H1 (cell line): ENCODE measurements around the gene DOC2A. TPM values are rescaled to one million over a fixed set of nuclear protein-coding genes. Genes with fewer than 3 reads are reported as not detected.

Source experiments
- CTCF ChIA-PET: fragments of 300-600 bp; sonication (Branson Sonifier 250); formaldehyde crosslinking; loops from one replicate; lab custom pipeline; 2021; ENCODE audit not compliant: partially characterized antibody; lab: Charles Lee
- POLR2A ChIA-PET: fragments of 300-600 bp; sonication (Branson Sonifier 250); formaldehyde crosslinking; loops from one replicate; lab custom pipeline; 2021; ENCODE audit warnings: inconsistent platforms; ENCODE audit not compliant: partially characterized antibody; lab: Charles Lee
- DNase-seq, 2 experiments: peaks; one replicate each; pipeline versions ENCODE4 v3.0.0 to v3.0.0-alpha.2; 2010 to 2022; ENCODE audit warnings: low spot score in 2 of 2, low read depth in 1 of 2, mixed read lengths in 1 of 2
- FAIRE-seq: peaks from 2 replicates; lab custom pipeline; 2011; peaks lifted over from hg19 to GRCh38; lab: Jason Lieb, UNC
- H2AFZ ChIP-seq: 2 replicates; pipeline ENCODE4 v1.8.1; 2012; ENCODE audit warnings: low read length, inconsistent platforms
- H2AK5ac ChIP-seq: 2 replicates; pipeline ENCODE4 v1.6.1; 2013; ENCODE audit warnings: low read depth, low read length
- H2BK120ac ChIP-seq: replicated peaks from 2 replicates; pipeline ENCODE3; 2013; ENCODE audit warnings: low read depth, low read length, inconsistent platforms
- H2BK12ac ChIP-seq: 2 replicates; pipeline ENCODE4 v1.6.1; 2013; ENCODE audit warnings: low read depth, low read length
- H2BK15ac ChIP-seq: 2 replicates; pipeline ENCODE4 v1.6.1; 2013; ENCODE audit warnings: low read length
- H2BK20ac ChIP-seq: 2 replicates; pipeline ENCODE4 v1.6.1; 2013; ENCODE audit warnings: low read length
- H2BK5ac ChIP-seq: 2 replicates; pipeline ENCODE4 v1.6.1; 2013; ENCODE audit warnings: low read depth, low read length
- H3K14ac ChIP-seq: 2 replicates; pipeline ENCODE4 v1.6.1; 2013; ENCODE audit warnings: inconsistent platforms; ENCODE audit not compliant: insufficient read length
- H3K18ac ChIP-seq: 2 replicates; pipeline ENCODE4 v1.6.1; 2013; ENCODE audit warnings: low read length; ENCODE audit errors: extremely low read depth
- H3K23ac ChIP-seq: 2 replicates; pipeline ENCODE4 v1.6.1; 2013; ENCODE audit warnings: inconsistent platforms; ENCODE audit not compliant: insufficient read length
- H3K23me2 ChIP-seq: 2 replicates; pipeline ENCODE4 v1.6.1; 2013; ENCODE audit warnings: low read depth, low read length
- H3K27ac ChIP-seq: 2 replicates; pipeline ENCODE4 v1.6.1; 2011; ENCODE audit warnings: low read depth, low read length, inconsistent platforms
- H3K27me3 ChIP-seq, 4 experiments: replicated peaks in 1 of 4; 1 replicate in 1 of 4; 2 replicates in 3 of 4; pipeline versions ENCODE4 v1.6.1 to v1.8.1; 2011 to 2013; ENCODE audit warnings: low read length in 3 of 4, mild to moderate bottlenecking in 3 of 4, inconsistent platforms in 2 of 4, mixed read lengths in 2 of 4, moderate library complexity in 1 of 4; ENCODE audit not compliant: control insufficient read depth in 3 of 4, insufficient read depth in 3 of 4; ENCODE audit errors: extremely low read depth in 1 of 4
- H3K36me3 ChIP-seq, 4 experiments: 2 replicates each; pipeline versions ENCODE4 v1.6.1 to v1.8.1; 2011 to 2013; ENCODE audit warnings: mild to moderate bottlenecking in 4 of 4, low read length in 3 of 4, moderate library complexity in 2 of 4, control low read depth in 1 of 4, inconsistent platforms in 1 of 4; ENCODE audit not compliant: insufficient read depth in 4 of 4, control insufficient read depth in 2 of 4
- H3K4ac ChIP-seq: replicated peaks from 2 replicates; pipeline ENCODE3; 2013; ENCODE audit warnings: low read length, low read depth, mixed read lengths, inconsistent platforms; ENCODE audit not compliant: insufficient read length
- H3K4me1 ChIP-seq, 4 experiments: replicated peaks in 1 of 4; 1 replicate in 1 of 4; 2 replicates in 3 of 4; pipeline versions ENCODE4 v1.6.1 to v1.8.1; 2011 to 2013; ENCODE audit warnings: low read length in 3 of 4, inconsistent platforms in 2 of 4, mixed read lengths in 1 of 4; ENCODE audit not compliant: insufficient read depth in 4 of 4, control insufficient read depth in 3 of 4
- H3K4me2 ChIP-seq, 2 experiments: 2 replicates each; pipeline versions ENCODE4 v1.6.1 to v1.8.1; 2011 to 2013; ENCODE audit warnings: low read depth in 2 of 2, low read length in 2 of 2, control low read depth in 1 of 2, inconsistent platforms in 1 of 2, mild to moderate bottlenecking in 1 of 2; ENCODE audit not compliant: insufficient read depth in 1 of 2
- H3K4me3 ChIP-seq, 4 experiments: fragments of 200-600, 300-600 bp in 1 of 4; sonication (generic), shearing (Covaris generic), sonication (Bioruptor Twin) in 1 of 4; 2 replicates each; pipeline versions ENCODE4 v1.5.1 to v1.8.1; 2011 to 2016; ENCODE audit warnings: low read length in 4 of 4, low read depth in 3 of 4, control low read depth in 2 of 4, inconsistent platforms in 2 of 4, mild to moderate bottlenecking in 2 of 4, mixed read lengths in 1 of 4, moderate library complexity in 1 of 4; ENCODE audit not compliant: insufficient read depth in 2 of 4; ENCODE audit errors: extremely low read depth in 1 of 4
- H3K56ac ChIP-seq: replicated peaks from 2 replicates; pipeline ENCODE3; 2013; ENCODE audit warnings: low read depth, mild to moderate bottlenecking, mixed read lengths, low read length, inconsistent platforms; ENCODE audit not compliant: insufficient read length
- H3K79me1 ChIP-seq: 2 replicates; pipeline ENCODE4 v1.6.1; 2013; ENCODE audit warnings: low read depth, low read length, control low read depth
- H3K79me2 ChIP-seq, 2 experiments: 2 replicates each; pipeline versions ENCODE4 v1.6.1 to v1.8.1; 2012 to 2013; ENCODE audit warnings: low read length in 2 of 2, mild to moderate bottlenecking in 2 of 2, inconsistent platforms in 1 of 2; ENCODE audit not compliant: insufficient read depth in 2 of 2, control insufficient read depth in 1 of 2
- H3K9ac ChIP-seq, 4 experiments: replicated peaks in 1 of 4; 1 replicate in 1 of 4; 2 replicates in 3 of 4; pipeline versions ENCODE4 v1.6.1 to v1.8.1; 2011 to 2013; ENCODE audit warnings: low read depth in 3 of 4, low read length in 3 of 4, control low read depth in 2 of 4, mild to moderate bottlenecking in 2 of 4, moderate library complexity in 2 of 4, inconsistent platforms in 1 of 4; ENCODE audit errors: extremely low read depth in 1 of 4
- H3K9me3 ChIP-seq, 2 experiments: 2 replicates each; pipeline versions ENCODE4 v1.6.1 to v1.8.1; 2012 to 2013; ENCODE audit warnings: mild to moderate bottlenecking in 2 of 2, moderate library complexity in 2 of 2, control low read depth in 1 of 2, inconsistent platforms in 1 of 2, low read depth in 1 of 2, low read length in 1 of 2, mixed read lengths in 1 of 2; ENCODE audit not compliant: insufficient read depth in 2 of 2
- H4K20me1 ChIP-seq, 2 experiments: replicated peaks in 1 of 2; 2 replicates each; pipeline versions ENCODE3 to v1.8.1; 2011 to 2013; ENCODE audit warnings: inconsistent platforms in 2 of 2, low read length in 2 of 2, mild to moderate bottlenecking in 1 of 2; ENCODE audit not compliant: insufficient read depth in 2 of 2, control insufficient read depth in 1 of 2
- H4K5ac ChIP-seq: 2 replicates; pipeline ENCODE4 v1.6.1; 2013; ENCODE audit warnings: low read length, low read depth, mixed read lengths, inconsistent platforms; ENCODE audit not compliant: insufficient read length
- H4K8ac ChIP-seq: 2 replicates; pipeline ENCODE4 v1.8.0; 2013; ENCODE audit warnings: mild to moderate bottlenecking, moderate library complexity, low read length, inconsistent platforms; ENCODE audit not compliant: insufficient read depth; ENCODE audit errors: extremely low read depth
- H4K91ac ChIP-seq: replicated peaks from 2 replicates; pipeline ENCODE3; 2013; ENCODE audit warnings: low read length, mixed read lengths, inconsistent platforms; ENCODE audit not compliant: insufficient read length
- BCL11A ChIP-seq, 2 experiments: IDR thresholded peaks; one replicate each; pipeline ENCODE4 v1.6.1; 2011; ENCODE audit warnings: low read depth in 2 of 2, low read length in 2 of 2, mild to moderate bottlenecking in 2 of 2
- CEBPB ChIP-seq: IDR thresholded peaks from 2 replicates; pipeline ENCODE4 v1.6.1; 2012; ENCODE audit warnings: low read depth, low read length
- FOSL1 ChIP-seq: IDR thresholded peaks from 2 replicates; pipeline ENCODE4 v1.6.1; 2011; ENCODE audit warnings: mild to moderate bottlenecking, low read depth, low read length, moderate library complexity; ENCODE audit not compliant: insufficient read depth
- JUND ChIP-seq: IDR thresholded peaks from 2 replicates; pipeline ENCODE4 v1.6.1; 2011; ENCODE audit warnings: mild to moderate bottlenecking, improper control_type of control experiment, low read length
- MAFK ChIP-seq: IDR thresholded peaks from 2 replicates; pipeline ENCODE4 v1.6.1; 2012; ENCODE audit warnings: low read depth, mild to moderate bottlenecking, improper control_type of control experiment, low read length
- RFX5 ChIP-seq: IDR thresholded peaks from 2 replicates; pipeline ENCODE4 v1.6.1; 2011; ENCODE audit warnings: low read depth, low read length, improper control_type of control experiment, borderline replicate concordance
- SIN3A ChIP-seq, 2 experiments: IDR thresholded peaks in 1 of 2; conservative IDR thresholded peaks in 1 of 2; 2 replicates each; pipeline ENCODE4 v1.6.1; 2011 to 2012; ENCODE audit warnings: low read length in 2 of 2, improper control_type of control experiment in 1 of 2, low read depth in 1 of 2, mild to moderate bottlenecking in 1 of 2
- SP2 ChIP-seq: IDR thresholded peaks from 2 replicates; pipeline ENCODE4 v1.6.1; 2012; ENCODE audit warnings: mild to moderate bottlenecking, low read length, inconsistent platforms
- SUZ12 ChIP-seq: fragments of 200-600 bp; sonication (generic); IDR thresholded peaks from 2 replicates; pipeline ENCODE4 v1.6.1; 2012; ENCODE audit warnings: mild to moderate bottlenecking, inconsistent platforms, low read length, moderate library complexity, mixed read lengths
- TBP ChIP-seq: IDR thresholded peaks from 2 replicates; pipeline ENCODE4 v1.6.1; 2011; ENCODE audit warnings: low read depth, low read length, improper control_type of control experiment
- WGBS, 2 experiments: shearing (Covaris generic) in 1 of 2; methylation state at CpG; one replicate each; pipeline versions ENCODE4 v1.1.6 to v1.1.7; 2013 to 2015; ENCODE audit warnings: low lambda C conversion rate in 2 of 2, mixed read lengths in 2 of 2, inconsistent platforms in 1 of 2, low coverage in 1 of 2, missing lambda C conversion rate in 1 of 2; ENCODE audit not compliant: insufficient replicate concordance in 2 of 2, insufficient coverage in 1 of 2, insufficient read length in 1 of 2; ENCODE audit errors: extremely low coverage in 1 of 2, missing lambda C conversion rate in 1 of 2; 5-methylcytosine and 5-hydroxymethylcytosine counted together
- polyA plus RNA-seq, 7 experiments: library from polyadenylated mRNA; depleted of rRNA in 3 of 7; stranded (reverse) in 5 of 7; unstranded in 2 of 7; fragments of >200 nt in 5 of 7; fragments of 200-250 nt in 2 of 7; gene quantifications; 1 replicate in 5 of 7; 2 replicates in 1 of 7; 4 replicates in 1 of 7; pipeline versions ENCODE4 v1.2.1 to v1.2.3, GENCODE V29; 2011 to 2013; ENCODE audit warnings: missing spikeins in 2 of 7, mixed read lengths in 2 of 7
- total RNA-seq: library from RNA; stranded (reverse); fragmentation: NEBNext Ultra II Directional; extraction: Animal tissue kit (Norgen Biotek cat#: 25700); gene quantifications from 2 replicates; pipeline ENCODE4 v1.2.1, GENCODE V29; 2021
- TF ChIP-seq, protein P1 (sequence below): IDR thresholded peaks from 2 replicates; pipeline ENCODE4 v1.6.1; 2011; ENCODE audit warnings: low read length, improper control_type of control experiment

DOC2A gene
- total and polyA plus RNA-seq, 2 of the 8 experiments (the other 6 are each of a cell fraction or from before 2014, with no cell fraction given): 13.9 to 20.7 TPM

DNA sequence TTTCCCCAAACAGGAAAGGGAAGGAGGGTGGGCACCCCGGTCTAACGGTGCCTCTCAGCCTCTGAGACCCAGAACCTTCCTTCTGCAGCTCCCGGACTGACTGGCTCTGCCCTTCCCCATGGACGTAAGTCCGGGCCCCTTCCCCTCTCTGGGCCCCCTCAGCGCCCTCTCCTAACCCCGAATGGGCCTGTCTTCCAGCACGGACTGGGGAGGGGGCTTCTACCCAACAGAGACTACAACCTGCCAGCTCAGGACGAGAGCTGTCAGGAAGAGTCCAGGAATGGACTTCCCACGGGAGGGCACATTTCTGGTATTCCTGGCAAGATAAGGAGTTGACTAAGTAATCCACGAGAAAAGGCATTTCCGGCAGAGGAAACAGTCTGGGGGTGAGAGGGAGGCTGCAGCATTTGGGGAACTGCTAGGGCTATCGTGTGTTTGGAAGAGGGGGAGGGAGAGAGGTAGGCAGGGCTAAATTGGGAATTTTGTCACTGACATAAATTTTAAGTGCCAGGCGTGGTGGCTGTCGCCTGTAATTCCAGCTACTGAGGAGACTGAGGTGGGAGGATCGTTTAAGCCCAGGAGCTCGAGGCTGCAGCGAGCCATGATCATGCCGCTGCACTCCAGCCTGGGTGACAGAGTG is 42.7 kb upstream of the DOC2A start:
- Histone ChIP-seq H3K27ac (no peak overlapping the region), H4K5ac (no peak overlapping the region), H2AK5ac (no peak overlapping the region), H2BK12ac (no peak overlapping the region), H2BK120ac (no peak overlapping the region), H2AFZ (0 out of 2 replicates have a peak overlapping the region, but pooled peaks have one; percentile 77), H4K8ac (no peak overlapping the region; the same call in 1 of the 2 replicates), H3K18ac (no peak overlapping the region), H2BK15ac (no peak overlapping the region), H3K4me2 (peak overlapping the region; percentile 76 to 94), H3K27me3 (peaks cover 0 to 5% (median 2%) of the 10 kb centered on the region in 4 experiments; a peak in 2 of 7 replicates), H3K4me1 (peaks cover 0 to 4% (median 2%) of the 10 kb centered on the region in 4 experiments; a peak in 3 of 7 replicates), H3K9ac (peak overlapping the region in 2 of 4 experiments; percentile 16 to 63; a peak in 3 of 7 replicates), H3K4ac (no peak overlapping the region), H2BK20ac (no peak overlapping the region), H3K4me3 (peak overlapping the region; percentile 68 to 80 (median 78)), H4K20me1 (no peaks in the 10 kb centered on the region), H3K36me3 (no peaks in the 10 kb centered on the region), H4K91ac (no peak overlapping the region), H2BK5ac (no peak overlapping the region), H3K9me3 (no peaks in the 10 kb centered on the region), H3K56ac (peak overlapping the region; percentile 21), H3K23ac (no peak overlapping the region), H3K23me2 (peaks cover 6% of the 10 kb centered on the region), H3K79me2 (no peaks in the 10 kb centered on the region), H3K14ac (no peak overlapping the region), H3K79me1 (no peaks in the 10 kb centered on the region)
- ChIA-PET POLR2A (interaction anchor here (0.6 to 7.6 kb wide), 7 partner anchors 9 to 243 kb away, joined by 3 to 88 read pairs (median 4); partner anchors contain the start of genes ALDOA and TLCD3B), CTCF (interaction anchor here (0.8 to 6.1 kb wide), 7 partner anchors 9 to 58 kb away, joined by 3 to 23 read pairs (median 4); partner anchors contain the start of genes TBX6 and TLCD3B)
- 34% methylated on average over 16 of the region's 19 CpGs; no CpG with 5 or more reads in 1 of the 2 experiments for WGBS, 2 experiments
- no peak for FAIRE-seq
- no peak for DNase-seq
- no peak for TF ChIP-seq SUZ12
- no peak for TF ChIP-seq FOSL1
- no peak for TF ChIP-seq MAFK
- no peak for TF ChIP-seq RFX5
- TF ChIP-seq TBP: no peak
- no peak for TF ChIP-seq SIN3A (conservative IDR thresholded peaks at IDR 0.05 in 1 of 2, IDR thresholded peaks at IDR 0.05 in 1 of 2; ENCODE audit: low read depth in 1 of 2, low read length in 2 of 2)
- TF ChIP-seq BCL11A (IDR thresholded peaks at IDR 0.05; ENCODE audit: low read depth in 2 of 2, low read length in 2 of 2): no peak
- TF ChIP-seq CEBPB: no peak
- no peak for TF ChIP-seq JUND
- TF ChIP-seq, protein P1, sequence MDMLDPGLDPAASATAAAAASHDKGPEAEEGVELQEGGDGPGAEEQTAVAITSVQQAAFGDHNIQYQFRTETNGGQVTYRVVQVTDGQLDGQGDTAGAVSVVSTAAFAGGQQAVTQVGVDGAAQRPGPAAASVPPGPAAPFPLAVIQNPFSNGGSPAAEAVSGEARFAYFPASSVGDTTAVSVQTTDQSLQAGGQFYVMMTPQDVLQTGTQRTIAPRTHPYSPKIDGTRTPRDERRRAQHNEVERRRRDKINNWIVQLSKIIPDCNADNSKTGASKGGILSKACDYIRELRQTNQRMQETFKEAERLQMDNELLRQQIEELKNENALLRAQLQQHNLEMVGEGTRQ: no peak
- no peak for TF ChIP-seq SP2
